ENCODE results near the gene AMN.

GRCh38 chr14:102891556-102891955 lies 30.9 kb upstream of the AMN start:
- no peak for TF ChIP-seq POLR2A (IDR thresholded peaks at IDR 0.05; ENCODE audit: low read depth, low read length)
- no peak for TF ChIP-seq POLR2AphosphoS5 (IDR thresholded peaks at IDR 0.05; ENCODE audit: low read depth, low read length)
- no peak for TF ChIP-seq SPI1 (IDR thresholded peaks at IDR 0.05; ENCODE audit: low read depth, low read length)
- TF ChIP-seq TAF1 (IDR thresholded peaks at IDR 0.05; ENCODE audit: low read depth, low read length), result no peak
- no peak for TF ChIP-seq PAX5 (IDR thresholded peaks at IDR 0.05; ENCODE audit: insufficient read depth, low read length, severe bottlenecking)
- no peak for TF ChIP-seq POU2F2 (IDR thresholded peaks at IDR 0.05; ENCODE audit: low read depth, low read length)
